Measurements from ENCODE around the gene MAP3K5. TPM values are rescaled to one million over a fixed set of nuclear protein-coding genes. Genes with fewer than 3 reads are reported as not detected.

Gene MAP3K5
- polyA plus RNA-seq, 4 donors = 6.0 to 8.7 (median 6.8) TPM

- no peak for DNase-seq (ENCODE audit: low read depth in 4 of 4, low spot score in 3 of 4)
Observed at GRCh38 chr6:136751522-136751956, 40.7 kb downstream of the MAP3K5 start.

GRCh38 chr6:136750696-136751521 is 41.4 kb downstream of the MAP3K5 start:
- no peak for DNase-seq (ENCODE audit: low read depth in 4 of 4, low spot score in 3 of 4)

GRCh38 chr6:136749359-136749997 is 42.8 kb downstream of the MAP3K5 start:
- no peak for DNase-seq (ENCODE audit: low read depth in 4 of 4, low spot score in 3 of 4)

- no peak for DNase-seq (ENCODE audit: low read depth in 4 of 4, low spot score in 3 of 4)
Observed at GRCh38 chr6:136747507-136747906, 44.8 kb downstream of the MAP3K5 start.

GRCh38 chr6:136745300-136745699 is 47.0 kb downstream of the MAP3K5 start:
- no peak for DNase-seq (ENCODE audit: low read depth in 4 of 4, low spot score in 3 of 4)

- DNase-seq (ENCODE audit: low read depth in 4 of 4, low spot score in 3 of 4) = no peak
Observed at GRCh38 chr6:136744889-136745288, 47.4 kb downstream of the MAP3K5 start.

GRCh38 chr6:136742125-136742524 is 50.2 kb downstream of the MAP3K5 start:
- no peak for DNase-seq (ENCODE audit: low read depth in 4 of 4, low spot score in 3 of 4)

GRCh38 chr6:136740050-136740974 is 52.0 kb downstream of the MAP3K5 start:
- DNase-seq (ENCODE audit: low read depth in 4 of 4, low spot score in 3 of 4) = no peak

- no peak for DNase-seq (ENCODE audit: low read depth in 4 of 4, low spot score in 3 of 4)
Observed at GRCh38 chr6:136739501-136739900, 52.8 kb downstream of the MAP3K5 start.

GRCh38 chr6:136739071-136739470 is 53.2 kb downstream of the MAP3K5 start:
- DNase-seq (ENCODE audit: low read depth in 4 of 4, low spot score in 3 of 4) = no peak

GRCh38 chr6:136738692-136739057 is 53.6 kb downstream of the MAP3K5 start:
- no peak for DNase-seq (ENCODE audit: low read depth in 4 of 4, low spot score in 3 of 4)

- no peak for DNase-seq (ENCODE audit: low read depth in 4 of 4, low spot score in 3 of 4)
Observed at GRCh38 chr6:136737871-136738691, 54.2 kb downstream of the MAP3K5 start.

- no peak for DNase-seq (ENCODE audit: low read depth in 4 of 4, low spot score in 3 of 4)
Observed at GRCh38 chr6:136737374-136737844, 54.9 kb downstream of the MAP3K5 start.

- DNase-seq (ENCODE audit: low read depth in 4 of 4, low spot score in 3 of 4) = no peak
Observed at GRCh38 chr6:136736281-136736960, 55.9 kb downstream of the MAP3K5 start.

- DNase-seq (ENCODE audit: low read depth in 4 of 4, low spot score in 3 of 4) = no peak
Observed at GRCh38 chr6:136734977-136735376, 57.3 kb downstream of the MAP3K5 start.

- DNase-seq (ENCODE audit: low read depth in 4 of 4, low spot score in 3 of 4) = no peak
Observed at GRCh38 chr6:136732889-136733288, 59.4 kb downstream of the MAP3K5 start.

- no peak for DNase-seq (ENCODE audit: low read depth in 4 of 4, low spot score in 3 of 4)
Observed at GRCh38 chr6:136729832-136730231, 62.4 kb downstream of the MAP3K5 start.

GRCh38 chr6:136728976-136729515 is 63.2 kb downstream of the MAP3K5 start:
- DNase-seq (ENCODE audit: low read depth in 4 of 4, low spot score in 3 of 4) = no peak
